ENCODE measurements around the gene HTATIP2.
A peak's percentile ranks its signal among the peaks of the same experiment; 100 is the strongest.

The HTATIP2 gene

GRCh38 chr11:20336056-20336455 is 27.5 kb upstream of the HTATIP2 start:
- TF ChIP-seq, protein P1, sequence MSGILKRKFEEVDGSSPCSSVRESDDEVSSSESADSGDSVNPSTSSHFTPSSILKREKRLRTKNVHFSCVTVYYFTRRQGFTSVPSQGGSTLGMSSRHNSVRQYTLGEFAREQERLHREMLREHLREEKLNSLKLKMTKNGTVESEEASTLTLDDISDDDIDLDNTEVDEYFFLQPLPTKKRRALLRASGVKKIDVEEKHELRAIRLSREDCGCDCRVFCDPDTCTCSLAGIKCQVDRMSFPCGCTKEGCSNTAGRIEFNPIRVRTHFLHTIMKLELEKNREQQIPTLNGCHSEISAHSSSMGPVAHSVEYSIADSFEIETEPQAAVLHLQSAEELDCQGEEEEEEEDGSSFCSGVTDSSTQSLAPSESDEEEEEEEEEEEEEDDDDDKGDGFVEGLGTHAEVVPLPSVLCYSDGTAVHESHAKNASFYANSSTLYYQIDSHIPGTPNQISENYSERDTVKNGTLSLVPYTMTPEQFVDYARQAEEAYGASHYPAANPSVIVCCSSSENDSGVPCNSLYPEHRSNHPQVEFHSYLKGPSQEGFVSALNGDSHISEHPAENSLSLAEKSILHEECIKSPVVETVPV (CRISPR knock-in tag; IDR thresholded peaks at IDR 0.05) = no peak
- TF ChIP-seq BACH2 (CRISPR knock-in tag; IDR thresholded peaks at IDR 0.05; ENCODE audit: borderline replicate concordance) (no peak), TCF4 (CRISPR knock-in tag; IDR thresholded peaks at IDR 0.05; ENCODE audit: borderline replicate concordance) (no peak), ISL1 (CRISPR knock-in tag; IDR thresholded peaks at IDR 0.05) (no peak), ZNF8 (CRISPR knock-in tag; IDR thresholded peaks at IDR 0.05) (no peak), RARB (CRISPR knock-in tag; IDR thresholded peaks at IDR 0.05) (no peak), ARNTL (CRISPR knock-in tag; IDR thresholded peaks at IDR 0.05; ENCODE audit: borderline replicate concordance, low read depth) (no peak), ZFP3 (CRISPR knock-in tag; IDR thresholded peaks at IDR 0.05) (no peak), TOX (CRISPR knock-in tag; IDR thresholded peaks at IDR 0.05; ENCODE audit: borderline replicate concordance) (no peak), TSHZ2 (CRISPR knock-in tag; IDR thresholded peaks at IDR 0.05) (no peak), SNAI2 (CRISPR knock-in tag; IDR thresholded peaks at IDR 0.05) (no peak), GLIS3 (CRISPR knock-in tag; IDR thresholded peaks at IDR 0.05) (no peak), OSR1 (CRISPR knock-in tag; IDR thresholded peaks at IDR 0.05) (no peak), CSDC2 (CRISPR knock-in tag; IDR thresholded peaks at IDR 0.05) (no peak), ZFP30 (CRISPR knock-in tag; IDR thresholded peaks at IDR 0.05) (no peak), ESRRG (CRISPR knock-in tag; IDR thresholded peaks at IDR 0.05) (no peak), ZNF565 (CRISPR knock-in tag; conservative IDR thresholded peaks at IDR 0.05; ENCODE audit: low read depth) (no peak)
- TF ChIP-seq, protein P2, sequence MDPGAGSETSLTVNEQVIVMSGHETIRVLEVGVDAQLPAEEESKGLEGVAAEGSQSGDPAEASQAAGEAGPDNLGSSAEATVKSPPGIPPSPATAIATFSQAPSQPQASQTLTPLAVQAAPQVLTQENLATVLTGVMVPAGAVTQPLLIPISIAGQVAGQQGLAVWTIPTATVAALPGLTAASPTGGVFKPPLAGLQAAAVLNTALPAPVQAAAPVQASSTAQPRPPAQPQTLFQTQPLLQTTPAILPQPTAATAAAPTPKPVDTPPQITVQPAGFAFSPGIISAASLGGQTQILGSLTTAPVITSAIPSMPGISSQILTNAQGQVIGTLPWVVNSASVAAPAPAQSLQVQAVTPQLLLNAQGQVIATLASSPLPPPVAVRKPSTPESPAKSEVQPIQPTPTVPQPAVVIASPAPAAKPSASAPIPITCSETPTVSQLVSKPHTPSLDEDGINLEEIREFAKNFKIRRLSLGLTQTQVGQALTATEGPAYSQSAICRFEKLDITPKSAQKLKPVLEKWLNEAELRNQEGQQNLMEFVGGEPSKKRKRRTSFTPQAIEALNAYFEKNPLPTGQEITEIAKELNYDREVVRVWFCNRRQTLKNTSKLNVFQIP (CRISPR knock-in tag; IDR thresholded peaks at IDR 0.05; ENCODE audit: borderline replicate concordance, low read depth) = no peak
- TF ChIP-seq, protein P3, sequence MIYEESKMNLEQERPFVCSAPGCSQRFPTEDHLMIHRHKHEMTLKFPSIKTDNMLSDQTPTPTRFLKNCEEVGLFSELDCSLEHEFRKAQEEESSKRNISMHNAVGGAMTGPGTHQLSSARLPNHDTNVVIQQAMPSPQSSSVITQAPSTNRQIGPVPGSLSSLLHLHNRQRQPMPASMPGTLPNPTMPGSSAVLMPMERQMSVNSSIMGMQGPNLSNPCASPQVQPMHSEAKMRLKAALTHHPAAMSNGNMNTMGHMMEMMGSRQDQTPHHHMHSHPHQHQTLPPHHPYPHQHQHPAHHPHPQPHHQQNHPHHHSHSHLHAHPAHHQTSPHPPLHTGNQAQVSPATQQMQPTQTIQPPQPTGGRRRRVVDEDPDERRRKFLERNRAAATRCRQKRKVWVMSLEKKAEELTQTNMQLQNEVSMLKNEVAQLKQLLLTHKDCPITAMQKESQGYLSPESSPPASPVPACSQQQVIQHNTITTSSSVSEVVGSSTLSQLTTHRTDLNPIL (CRISPR knock-in tag; IDR thresholded peaks at IDR 0.05; ENCODE audit: low read depth) = no peak

GRCh38 chr11:20337526-20338154 is 25.9 kb upstream of the HTATIP2 start:
- peak; percentile 89 for ATAC-seq
- TF ChIP-seq OSR1 (CRISPR knock-in tag; IDR thresholded peaks at IDR 0.05) (no peak), ZNF70 (CRISPR knock-in tag; IDR thresholded peaks at IDR 0.05) (no peak), ZFP3 (CRISPR knock-in tag; IDR thresholded peaks at IDR 0.05) (no peak), ZNF8 (CRISPR knock-in tag; IDR thresholded peaks at IDR 0.05) (no peak), ZFP30 (CRISPR knock-in tag; IDR thresholded peaks at IDR 0.05) (no peak), SNAI2 (CRISPR knock-in tag; IDR thresholded peaks at IDR 0.05) (no peak), BACH2 (CRISPR knock-in tag; IDR thresholded peaks at IDR 0.05; ENCODE audit: borderline replicate concordance) (no peak), TOX (CRISPR knock-in tag; IDR thresholded peaks at IDR 0.05; ENCODE audit: borderline replicate concordance) (no peak), PPARA (CRISPR knock-in tag; IDR thresholded peaks at IDR 0.05; ENCODE audit: borderline replicate concordance) (no peak), ISL1 (CRISPR knock-in tag; IDR thresholded peaks at IDR 0.05) (no peak), ZNF565 (CRISPR knock-in tag; conservative IDR thresholded peaks at IDR 0.05; ENCODE audit: low read depth) (no peak), GLIS3 (CRISPR knock-in tag; IDR thresholded peaks at IDR 0.05) (no peak), TCF4 (CRISPR knock-in tag; IDR thresholded peaks at IDR 0.05; ENCODE audit: borderline replicate concordance) (no peak), RARB (CRISPR knock-in tag; IDR thresholded peaks at IDR 0.05) (no peak), ZC3H10 (CRISPR knock-in tag; IDR thresholded peaks at IDR 0.05) (no peak)
- TF ChIP-seq, protein P1 (CRISPR knock-in tag; IDR thresholded peaks at IDR 0.05) = no peak
- TF ChIP-seq, protein P4, sequence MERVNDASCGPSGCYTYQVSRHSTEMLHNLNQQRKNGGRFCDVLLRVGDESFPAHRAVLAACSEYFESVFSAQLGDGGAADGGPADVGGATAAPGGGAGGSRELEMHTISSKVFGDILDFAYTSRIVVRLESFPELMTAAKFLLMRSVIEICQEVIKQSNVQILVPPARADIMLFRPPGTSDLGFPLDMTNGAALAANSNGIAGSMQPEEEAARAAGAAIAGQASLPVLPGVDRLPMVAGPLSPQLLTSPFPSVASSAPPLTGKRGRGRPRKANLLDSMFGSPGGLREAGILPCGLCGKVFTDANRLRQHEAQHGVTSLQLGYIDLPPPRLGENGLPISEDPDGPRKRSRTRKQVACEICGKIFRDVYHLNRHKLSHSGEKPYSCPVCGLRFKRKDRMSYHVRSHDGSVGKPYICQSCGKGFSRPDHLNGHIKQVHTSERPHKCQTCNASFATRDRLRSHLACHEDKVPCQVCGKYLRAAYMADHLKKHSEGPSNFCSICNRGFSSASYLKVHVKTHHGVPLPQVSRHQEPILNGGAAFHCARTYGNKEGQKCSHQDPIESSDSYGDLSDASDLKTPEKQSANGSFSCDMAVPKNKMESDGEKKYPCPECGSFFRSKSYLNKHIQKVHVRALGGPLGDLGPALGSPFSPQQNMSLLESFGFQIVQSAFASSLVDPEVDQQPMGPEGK (CRISPR knock-in tag; IDR thresholded peaks at IDR 0.05; ENCODE audit: borderline replicate concordance) = no peak
- TF ChIP-seq, protein P3 (CRISPR knock-in tag; IDR thresholded peaks at IDR 0.05; ENCODE audit: low read depth) = no peak

More at GRCh38 chr11:20336056-20336455, 27.5 kb upstream of the HTATIP2 start:
- ATAC-seq = no peak

Data from SK-N-SH treated with all-trans-retinoic acid at 6 μM for 48 hours (cell line).